GM12864 (cell line): ENCODE data around the gene RAB11B.
"Not testable (repeated sequence)": the region's sequence is repeated elsewhere in the genome, so short reads cannot be mapped to it uniquely, and the experiment has no call there.

Experiments used
- DNase-seq: peaks from one replicate; pipeline ENCODE4 v3.0.0-alpha.2; 2011; ENCODE audit warnings: low read depth
- H3K4me3 ChIP-seq: 2 replicates; pipeline ENCODE4 v1.5.1; 2011; ENCODE audit warnings: mild to moderate bottlenecking, low read depth, low read length, control low read depth
- CTCF ChIP-seq: IDR thresholded peaks from 2 replicates; pipeline ENCODE4 v1.5.1; 2011; ENCODE audit warnings: low read depth, mild to moderate bottlenecking, moderate library complexity, low read length, control low read depth, inconsistent platforms; ENCODE audit errors: missing control alignments

RAB11B gene

GRCh38 chr19:8366121-8366581 is 24.0 kb upstream of the RAB11B start:
- H3K4me3 ChIP-seq = no peak overlapping the region
- DNase-seq = no peak
- no peak for TF ChIP-seq CTCF

GRCh38 chr19:8366961-8367326 is 23.2 kb upstream of the RAB11B start:
- TF ChIP-seq CTCF = no peak
- H3K4me3 ChIP-seq = no peak overlapping the region
- DNase-seq = no peak

GRCh38 chr19:8367327-8368001 is 22.7 kb upstream of the RAB11B start:
- no peak for DNase-seq
- H3K4me3 ChIP-seq = no peak overlapping the region
- no peak for TF ChIP-seq CTCF

GRCh38 chr19:8370176-8371010 is 19.8 kb upstream of the RAB11B start:
- H3K4me3 ChIP-seq = no peak overlapping the region
- no peak for DNase-seq
- no peak for TF ChIP-seq CTCF

GRCh38 chr19:8371011-8371804 is 19.0 kb upstream of the RAB11B start:
- no peak for TF ChIP-seq CTCF
- DNase-seq = no peak

GRCh38 chr19:8373867-8374813 is 16.0 kb upstream of the RAB11B start:
- no peak overlapping the region for H3K4me3 ChIP-seq
- DNase-seq = no peak
- no peak for TF ChIP-seq CTCF

More at GRCh38 chr19:8371011-8371804, 19.0 kb upstream of the RAB11B start:
- no peak overlapping the region for H3K4me3 ChIP-seq

GRCh38 chr19:8375766-8376165 is 14.4 kb upstream of the RAB11B start:
- not testable (repeated sequence) for H3K4me3 ChIP-seq, DNase-seq

GRCh38 chr19:8376373-8376974 is 13.7 kb upstream of the RAB11B start:
- DNase-seq, H3K4me3 ChIP-seq: not testable (repeated sequence)
